HepG2 (cell line): ENCODE data around the gene ZNF491. TPM values are rescaled to one million over a fixed set of nuclear protein-coding genes. Genes with fewer than 3 reads are reported as not detected.

Source experiments
- ATAC-seq: fragments of 200-7000 bp; cut with Tn5 transposase; 3 replicates; pipeline ENCODE4 v1.9.1; 2020; ENCODE audit warnings: mild to moderate bottlenecking, moderate library complexity
- BruUV-seq: library from RNA; stranded (reverse); fragments of 400-500 nt; replicated peaks from 2 replicates; lab custom pipeline; 2021; lab: Mats Ljungman, UMichigan
- CTCF ChIA-PET: fragments of 300-600 bp; formaldehyde crosslinking; extraction: SDS; loops from one replicate; lab custom pipeline; 2021; ENCODE audit warnings: low total read pairs, inconsistent platforms, low intra/inter-chr PET ratio; lab: Yijun Ruan, JAX
- POLR2A ChIA-PET: fragments of 350-600 bp; sonication (Branson Sonifier 250); formaldehyde crosslinking; loops from one replicate; lab custom pipeline; 2020; ENCODE audit warnings: antibody characterized with exemption, inconsistent platforms; lab: Yijun Ruan, JAX
- DNase-seq: peaks from one replicate; pipeline ENCODE4 v3.0.0-alpha.2; 2015; ENCODE audit warnings: low spot score
- FAIRE-seq: peaks from 3 replicates; lab custom pipeline; 2011; peaks lifted over from hg19 to GRCh38; lab: Jason Lieb, UNC
- H2AFZ ChIP-seq: one replicate; pipeline ENCODE4 v1.6.1; 2011; ENCODE audit warnings: low read length, inconsistent platforms
- H3K27ac ChIP-seq: fragments of 300-600 bp; 3 replicates; pipeline ENCODE4 v1.8.0; 2011; ENCODE audit warnings: mixed run types, mild to moderate bottlenecking, mixed read lengths, low read length, inconsistent platforms; ENCODE audit not compliant: insufficient read depth; ENCODE audit errors: extremely low read length
- H3K27me3 ChIP-seq, 2 experiments: fragments of 200-600 bp in 1 of 2; 2 replicates in 1 of 2; 3 replicates in 1 of 2; pipeline versions ENCODE4 v1.6.0 to v1.8.0; 2011; ENCODE audit warnings: low read length in 2 of 2, mild to moderate bottlenecking in 2 of 2, moderate library complexity in 2 of 2, inconsistent platforms in 1 of 2; ENCODE audit not compliant: insufficient read depth in 2 of 2, control insufficient read depth in 1 of 2
- H3K36me3 ChIP-seq, 2 experiments: fragments of 200-600 bp in 1 of 2; replicated peaks in 1 of 2; 2 replicates in 1 of 2; 3 replicates in 1 of 2; pipeline versions ENCODE4 v1.5.1 to v1.8.0; 2011; ENCODE audit warnings: low read length in 2 of 2, inconsistent platforms in 1 of 2; ENCODE audit not compliant: insufficient read depth in 2 of 2, control insufficient read depth in 1 of 2
- H3K4me1 ChIP-seq: 2 replicates; pipeline ENCODE4 v1.5.1; 2012; ENCODE audit warnings: low read length, inconsistent platforms; ENCODE audit not compliant: insufficient read depth
- H3K4me2 ChIP-seq: 2 replicates; pipeline ENCODE4 v1.6.0; 2011; ENCODE audit warnings: low read depth, low read length, inconsistent platforms
- H3K4me3 ChIP-seq, 3 experiments: fragments of 200-600 bp in 1 of 3; sonication (generic), shearing (Covaris generic) in 1 of 3; replicated peaks in 1 of 3; 2 replicates each; pipeline ENCODE4 v1.5.1; 2011 to 2016; ENCODE audit warnings: low read length in 3 of 3, inconsistent platforms in 2 of 3, low read depth in 2 of 3, mild to moderate bottlenecking in 2 of 3, control low read depth in 1 of 3, mixed read lengths in 1 of 3; ENCODE audit not compliant: insufficient read depth in 1 of 3
- H3K79me2 ChIP-seq: one replicate; pipeline ENCODE4 v1.6.1; 2011; ENCODE audit warnings: low read length, inconsistent platforms; ENCODE audit not compliant: insufficient read depth
- H3K9ac ChIP-seq: 2 replicates; pipeline ENCODE4 v1.6.0; 2011; ENCODE audit warnings: mild to moderate bottlenecking, low read depth, low read length, inconsistent platforms; ENCODE audit not compliant: insufficient read depth
- H3K9me3 ChIP-seq: 2 replicates; pipeline ENCODE4 v1.5.1; 2012; ENCODE audit warnings: mild to moderate bottlenecking, low read length
- H4K20me1 ChIP-seq: 2 replicates; pipeline ENCODE4 v1.6.0; 2011; ENCODE audit warnings: inconsistent platforms, mild to moderate bottlenecking, low read length, moderate library complexity; ENCODE audit not compliant: insufficient read depth
- ARID4A ChIP-seq: sonication (generic); formaldehyde crosslinking; IDR thresholded peaks from 2 replicates; pipeline ENCODE4 v1.5.0; 2020; ENCODE audit warnings: mild to moderate bottlenecking, missing genetic modification reagents, borderline replicate concordance
- CSRNP1 ChIP-seq: sonication (generic); formaldehyde crosslinking; IDR thresholded peaks from 2 replicates; pipeline ENCODE4 v1.8.1; 2023; ENCODE audit warnings: mild to moderate bottlenecking, missing genetic modification reagents
- FOXO1 ChIP-seq: sonication (generic); formaldehyde crosslinking; IDR thresholded peaks from 2 replicates; pipeline ENCODE4 v1.4.0; 2020; ENCODE audit warnings: missing genetic modification reagents
- GATAD2A ChIP-seq: IDR thresholded peaks from 2 replicates; pipeline ENCODE4 v1.6.1; 2016
- HNRNPL ChIP-seq: fragments of 200-400 bp; formaldehyde crosslinking; IDR thresholded peaks from 2 replicates; pipeline ENCODE4 v1.6.1; 2017; ENCODE audit warnings: mild to moderate bottlenecking, low read depth, low read length
- KDM4B ChIP-seq: sonication (generic); formaldehyde crosslinking; IDR thresholded peaks from 2 replicates; pipeline ENCODE4 v1.4.0; 2020; ENCODE audit warnings: missing genetic modification reagents
- RFXANK ChIP-seq: IDR thresholded peaks from 2 replicates; pipeline ENCODE4 v1.6.1; 2016
- SAP130 ChIP-seq: IDR thresholded peaks from 2 replicates; pipeline ENCODE4 v1.6.1; 2016; ENCODE audit warnings: low read depth
- TFE3 ChIP-seq: IDR thresholded peaks from 2 replicates; pipeline ENCODE4 v1.6.1; 2016
- ZNF138 ChIP-seq: sonication (generic); formaldehyde crosslinking; IDR thresholded peaks from 2 replicates; pipeline ENCODE4 v1.5.0; 2020; ENCODE audit warnings: mild to moderate bottlenecking, low read depth, missing genetic modification reagents
- ZNF33B ChIP-seq: sonication (generic); formaldehyde crosslinking; IDR thresholded peaks from 2 replicates; pipeline ENCODE4 v1.5.1; 2020; ENCODE audit warnings: mild to moderate bottlenecking, missing genetic modification reagents
- ZNF652 ChIP-seq: IDR thresholded peaks from 2 replicates; pipeline ENCODE4 v1.6.1; 2016; ENCODE audit warnings: low read depth, borderline replicate concordance
- WGBS: methylation state at CpG from one replicate; pipeline ENCODE4 v1.1.6; 2017; ENCODE audit warnings: low lambda C conversion rate; 5-methylcytosine and 5-hydroxymethylcytosine counted together
- in situ Hi-C: cut with HindIII; loops from 2 replicates; pipeline ENCODE4 v1.10.0; 2017; ENCODE audit warnings: low pct_unique_long_range_greater_than_20kb; ENCODE audit not compliant: extremely low pct_ligation_motif_present
- intact Hi-C: fragments of 100-400 bp; cut with micrococcal nuclease; formaldehyde crosslinking; loops from one replicate; pipeline ENCODE4 v1.10.0; 2022; ENCODE audit not compliant: unreplicated experiment
- polyA plus RNA-seq, 8 experiments: library from polyadenylated mRNA; depleted of rRNA in 3 of 8; stranded (reverse) in 7 of 8; unstranded in 1 of 8; fragments of >200 nt; fragmentation: Illumina TruSeq in 4 of 8; extraction: Trizol in 4 of 8; gene quantifications; 2 replicates each; pipeline versions ENCODE4 v1.2.1 to v1.2.3, GENCODE V29; 2011 to 2016; ENCODE audit warnings: low read depth in 4 of 8, missing spikeins in 1 of 8, mixed read lengths in 1 of 8; ENCODE audit not compliant: insufficient read depth in 1 of 8
- total RNA-seq, 5 experiments: library from RNA; depleted of rRNA; stranded (reverse); fragments of >200 nt; fragmentation: Illumina TruSeq; extraction: Trizol; gene quantifications; 2 replicates each; pipeline ENCODE4 v1.2.3, GENCODE V29; 2016; ENCODE audit warnings: low read depth in 1 of 5
- TF ChIP-seq, protein P1 (sequence below): sonication (generic); formaldehyde crosslinking; IDR thresholded peaks from 2 replicates; pipeline ENCODE4 v1.9.0; 2021; ENCODE audit warnings: missing genetic modification reagents, mild to moderate bottlenecking, borderline replicate concordance
- TF ChIP-seq, protein P2 (sequence below): sonication (generic); formaldehyde crosslinking; IDR thresholded peaks from 2 replicates; pipeline ENCODE4 v1.4.0; 2020; ENCODE audit warnings: missing genetic modification reagents, borderline replicate concordance

The ZNF491 gene
- total and polyA plus RNA-seq, 2 of the 13 experiments (the other 11 are each of a cell fraction or from before 2014, with no cell fraction given) = 0.57 to 2.2 TPM

- H2AFZ ChIP-seq = no peak overlapping the region
- TF ChIP-seq GATAD2A (CRISPR knock-in tag) (peak; percentile 71; the same call in 1 of the 2 replicates), CSRNP1 (no peak), ZNF33B (0 out of 2 replicates have a peak, but pooled peaks have one; percentile 27), ARID4A (CRISPR knock-in tag) (peak; percentile 70; the same call in 1 of the 2 replicates), ZNF652 (CRISPR knock-in tag) (0 out of 2 replicates have a peak, but pooled peaks have one; percentile 16), TFE3 (CRISPR knock-in tag) (peak; percentile 40; the same call in 1 of the 2 replicates), RFXANK (CRISPR knock-in tag) (peak; percentile 32; the same call in 1 of the 2 replicates), ZNF138 (CRISPR knock-in tag) (no peak), HNRNPL (0 out of 2 replicates have a peak, but pooled peaks have one; percentile 23), KDM4B (0 out of 2 replicates have a peak, but pooled peaks have one; percentile 25), FOXO1 (CRISPR knock-in tag) (peak; percentile 41; the same call in 1 of the 2 replicates), SAP130 (CRISPR knock-in tag) (peak; percentile 89)
- TF ChIP-seq, protein P1, sequence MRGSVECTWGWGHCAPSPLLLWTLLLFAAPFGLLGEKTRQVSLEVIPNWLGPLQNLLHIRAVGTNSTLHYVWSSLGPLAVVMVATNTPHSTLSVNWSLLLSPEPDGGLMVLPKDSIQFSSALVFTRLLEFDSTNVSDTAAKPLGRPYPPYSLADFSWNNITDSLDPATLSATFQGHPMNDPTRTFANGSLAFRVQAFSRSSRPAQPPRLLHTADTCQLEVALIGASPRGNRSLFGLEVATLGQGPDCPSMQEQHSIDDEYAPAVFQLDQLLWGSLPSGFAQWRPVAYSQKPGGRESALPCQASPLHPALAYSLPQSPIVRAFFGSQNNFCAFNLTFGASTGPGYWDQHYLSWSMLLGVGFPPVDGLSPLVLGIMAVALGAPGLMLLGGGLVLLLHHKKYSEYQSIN (CRISPR knock-in tag) = no peak
- TF ChIP-seq, protein P2, sequence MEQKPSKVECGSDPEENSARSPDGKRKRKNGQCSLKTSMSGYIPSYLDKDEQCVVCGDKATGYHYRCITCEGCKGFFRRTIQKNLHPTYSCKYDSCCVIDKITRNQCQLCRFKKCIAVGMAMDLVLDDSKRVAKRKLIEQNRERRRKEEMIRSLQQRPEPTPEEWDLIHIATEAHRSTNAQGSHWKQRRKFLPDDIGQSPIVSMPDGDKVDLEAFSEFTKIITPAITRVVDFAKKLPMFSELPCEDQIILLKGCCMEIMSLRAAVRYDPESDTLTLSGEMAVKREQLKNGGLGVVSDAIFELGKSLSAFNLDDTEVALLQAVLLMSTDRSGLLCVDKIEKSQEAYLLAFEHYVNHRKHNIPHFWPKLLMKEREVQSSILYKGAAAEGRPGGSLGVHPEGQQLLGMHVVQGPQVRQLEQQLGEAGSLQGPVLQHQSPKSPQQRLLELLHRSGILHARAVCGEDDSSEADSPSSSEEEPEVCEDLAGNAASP = peak; percentile 50; the same call in 1 of the 2 replicates
Measured at GRCh38 chr19:11797491-11797890, 832 bp upstream of the ZNF491 start.

More at GRCh38 chr19:11797491-11797890, 832 bp upstream of the ZNF491 start:
- Histone ChIP-seq H3K27me3 (no peaks in the 10 kb centered on the region; a peak in 1 of 5 replicates), H3K36me3 (no peaks in the 10 kb centered on the region), H3K4me1 (peaks cover 37% of the 10 kb centered on the region), H3K9ac (peak overlapping the region; percentile 64; the same call in 1 of the 2 replicates), H3K4me2 (peak overlapping the region; percentile 88), H3K79me2 (no peaks in the 10 kb centered on the region), H4K20me1 (no peaks in the 10 kb centered on the region), H3K9me3 (no peaks in the 10 kb centered on the region), H3K4me3 (peak overlapping the region; percentile 63 to 90 (median 79)), H3K27ac (peak overlapping the region; percentile 79)
- BruUV-seq = no TSS peak
- FAIRE-seq = peak; percentile 95
- intact Hi-C loops (loop anchor here (1.0 to 5.0 kb wide), 3 partner anchors 15 to 345 kb away; partner anchors contain the start of gene ZNF20), in situ Hi-C loops (no loop called here)
- ATAC-seq = peak; percentile 91
- peak; percentile 90 for DNase-seq
- CTCF ChIA-PET = interaction anchor here (0.7 to 3.5 kb wide), 7 partner anchors 13 to 192 kb away, joined by 3 to 37 read pairs (median 4); partner anchors contain the start of gene ZNF440
- POLR2A ChIA-PET = interaction anchor here (0.9 to 2.8 kb wide), 13 partner anchors 10 to 255 kb away, joined by 3 to 27 read pairs (median 5); partner anchors contain the start of genes ZNF439, ZNF440, ZNF441 and ZNF700
- 12% methylated on average over 7 of the region's 8 CpGs for WGBS
